Measurements from ENCODE around the gene THEM4.

- TF ChIP-seq CTCF (IDR thresholded peaks at IDR 0.05; ENCODE audit: insufficient read depth, low read depth, low read length) (peak; percentile 36), EZH2 (IDR thresholded peaks at IDR 0.05; ENCODE audit: insufficient read depth, low read length) (no peak)
Observed at GRCh38 chr1:151888972-151889570, 20.2 kb downstream of the THEM4 start.

All from astrocyte (in vitro differentiated cells and primary cell).